Stimulated activated CD8-positive, alpha-beta memory T cell treated with anti-CD3 and anti-CD28 coated beads, Interleukin-15, amount 100 ng/mL, for 1 hour (primary cell): ENCODE data around the gene FBLIM1.
A peak's percentile ranks its signal among the peaks of the same experiment; 100 is the strongest.
"Not testable (repeated sequence)": the region's sequence is repeated elsewhere in the genome, so short reads cannot be mapped to it uniquely, and the experiment has no call there.

ENCODE experiments used
- DNase-seq: peaks from one replicate; pipeline ENCODE4 v3.0.0-alpha.2; 2020; ENCODE audit warnings: low read depth

The FBLIM1 gene

GRCh38 chr1:15816674-15817073, 58.1 kb downstream of the FBLIM1 start:
- no peak for DNase-seq

- DNase-seq = no peak
These were observed 61.9 kb downstream of the FBLIM1 start for GRCh38 chr1:15820478-15820877.

GRCh38 chr1:15825800-15826199, 67.2 kb downstream of the FBLIM1 start:
- DNase-seq = no peak

- DNase-seq = no peak
These were observed 68.4 kb downstream of the FBLIM1 start for GRCh38 chr1:15826810-15827507.

- not testable (repeated sequence) for DNase-seq
These were observed 69.0 kb downstream of the FBLIM1 start for GRCh38 chr1:15827567-15827966.

- not testable (repeated sequence) for DNase-seq
These were observed 70.3 kb downstream of the FBLIM1 start for GRCh38 chr1:15828931-15829330.

- no peak for DNase-seq
These were observed 71.7 kb downstream of the FBLIM1 start for GRCh38 chr1:15830258-15830657.

GRCh38 chr1:15833069-15833679, 74.6 kb downstream of the FBLIM1 start:
- DNase-seq = peak; percentile 8

GRCh38 chr1:15833842-15834405, 75.3 kb downstream of the FBLIM1 start:
- DNase-seq = no peak

GRCh38 chr1:15834406-15835204, 76.0 kb downstream of the FBLIM1 start:
- DNase-seq = peak; percentile 71

GRCh38 chr1:15835205-15835740, 76.7 kb downstream of the FBLIM1 start:
- peak; percentile 20 for DNase-seq

GRCh38 chr1:15835741-15836510, 77.3 kb downstream of the FBLIM1 start:
- DNase-seq = peak; percentile 98
